Measurements from ENCODE around the gene PAPPA. TPM values are rescaled to one million over a fixed set of nuclear protein-coding genes. Genes with fewer than 3 reads are reported as not detected.

Gene PAPPA
- total RNA-seq, 8 experiments from 2014 or later: 1.5 to 26.5 (median 9.5) TPM

- H3K27ac ChIP-seq: peak overlapping the region; percentile 39 to 53
These were observed 165.9 kb downstream of the PAPPA start for GRCh38 chr9:116319480-116319879.

GRCh38 chr9:116320290-116320689, 166.7 kb downstream of the PAPPA start:
- no peak overlapping the region for H3K27ac ChIP-seq
- ATAC-seq (replicated peaks in 6 of 8): no peak
- in situ Hi-C loops (cut with MboI; ENCODE audit: low pct_unique_long_range_greater_than_20kb in 2 of 9, low sequenced_read_pairs in 9 of 9, unreplicated experiment in 9 of 9): no loop called here
- H3K4me3 ChIP-seq: no peak overlapping the region
- peaks cover 52 to 53% of the 10 kb centered on the region in 2 donors for H3K4me1 ChIP-seq (replicated peaks in 1 of 2)
- 17 to 100% (median 40%) methylated on average over 1 to 3 of the region's 3 CpGs; no CpG with 5 or more reads in 5 of the 10 experiments for WGBS, 10 experiments

More at GRCh38 chr9:116319480-116319879, 165.9 kb downstream of the PAPPA start:
- H3K4me1 ChIP-seq (replicated peaks in 1 of 2): peaks cover 49% of the 10 kb centered on the region in 2 donors
- no peak for ATAC-seq (replicated peaks in 6 of 8)
- H3K4me3 ChIP-seq: no peak overlapping the region
- in situ Hi-C loops (cut with MboI; ENCODE audit: low pct_unique_long_range_greater_than_20kb in 2 of 9, low sequenced_read_pairs in 9 of 9, unreplicated experiment in 9 of 9): no loop called here
- 43 to 100% (median 86%) methylated on average over 1 to 3 of the region's 3 CpGs; no CpG with 5 or more reads in 1 of the 10 experiments for WGBS, 10 experiments

GRCh38 chr9:116322521-116322920, 168.9 kb downstream of the PAPPA start:
- peaks cover 52 to 55% of the 10 kb centered on the region in 2 donors for H3K4me1 ChIP-seq (replicated peaks in 1 of 2)
- peak overlapping the region in 1 of 2 donors; percentile 12 for H3K27ac ChIP-seq
- H3K4me3 ChIP-seq: no peak overlapping the region
- in situ Hi-C loops (cut with MboI; ENCODE audit: low pct_unique_long_range_greater_than_20kb in 2 of 9, low sequenced_read_pairs in 9 of 9, unreplicated experiment in 9 of 9): no loop called here
- ATAC-seq (replicated peaks in 6 of 8): no peak
- WGBS, 10 experiments: 29 to 86% (median 75%) methylated on average over 1 to 2 of the region's 2 CpGs; no CpG with 5 or more reads in 7 of the 10 experiments

GRCh38 chr9:116323012-116323411, 169.4 kb downstream of the PAPPA start:
- ATAC-seq (replicated peaks in 6 of 8): peak in 5 of 8 experiments; percentile 58 to 66 (median 60)
- 0 to 50% (median 18%) methylated on average over 1 to 7 of the region's 11 CpGs; no CpG with 5 or more reads in 2 of the 10 experiments for WGBS, 10 experiments
- in situ Hi-C loops (cut with MboI; ENCODE audit: low pct_unique_long_range_greater_than_20kb in 2 of 9, low sequenced_read_pairs in 9 of 9, unreplicated experiment in 9 of 9): no loop called here

GRCh38 chr9:116323571-116323970, 170.0 kb downstream of the PAPPA start:
- Histone ChIP-seq H3K4me3 (no peak overlapping the region), H3K27ac (no peak overlapping the region), H3K4me1 (replicated peaks in 1 of 2) (peaks cover 49 to 53% of the 10 kb centered on the region in 2 donors)
- in situ Hi-C loops (cut with MboI; ENCODE audit: low pct_unique_long_range_greater_than_20kb in 2 of 9, low sequenced_read_pairs in 9 of 9, unreplicated experiment in 9 of 9): no loop called here
- ATAC-seq (replicated peaks in 6 of 8): no peak

More at GRCh38 chr9:116323012-116323411, 169.4 kb downstream of the PAPPA start:
- Histone ChIP-seq H3K27ac (peak overlapping the region in 1 of 2 donors; percentile 12), H3K4me1 (replicated peaks in 1 of 2) (peaks cover 52 to 55% of the 10 kb centered on the region in 2 donors), H3K4me3 (no peak overlapping the region)

- Histone ChIP-seq H3K27ac (no peak overlapping the region), H3K4me1 (replicated peaks in 1 of 2) (peaks cover 28 to 31% of the 10 kb centered on the region in 2 donors), H3K4me3 (no peak overlapping the region)
- ATAC-seq (replicated peaks in 6 of 8): peak in 3 of 8 experiments; percentile 32 to 84 (median 82)
- in situ Hi-C loops (cut with MboI; ENCODE audit: low pct_unique_long_range_greater_than_20kb in 2 of 9, low sequenced_read_pairs in 9 of 9, unreplicated experiment in 9 of 9): no loop called here
These were observed 172.3 kb downstream of the PAPPA start for GRCh38 chr9:116325924-116326323.

- in situ Hi-C loops (cut with MboI; ENCODE audit: low pct_unique_long_range_greater_than_20kb in 2 of 9, low sequenced_read_pairs in 9 of 9, unreplicated experiment in 9 of 9): no loop called here
- WGBS, 10 experiments: 0 to 100% (median 68%) methylated on average over 1 to 4 of the region's 4 CpGs; no CpG with 5 or more reads in 2 of the 10 experiments
- ATAC-seq (replicated peaks in 6 of 8): peak in 2 of 8 experiments; percentile 45 to 58
- H3K4me3 ChIP-seq: no peak overlapping the region
- H3K27ac ChIP-seq: no peak overlapping the region
- peaks cover 19 to 22% of the 10 kb centered on the region in 2 donors for H3K4me1 ChIP-seq (replicated peaks in 1 of 2)
These were observed 174.3 kb downstream of the PAPPA start for GRCh38 chr9:116327701-116328405.

GRCh38 chr9:116329470-116329869, 175.9 kb downstream of the PAPPA start:
- no peak for ATAC-seq (replicated peaks in 6 of 8)
- in situ Hi-C loops (cut with MboI; ENCODE audit: low pct_unique_long_range_greater_than_20kb in 2 of 9, low sequenced_read_pairs in 9 of 9, unreplicated experiment in 9 of 9): no loop called here
- Histone ChIP-seq H3K4me1 (replicated peaks in 1 of 2) (peaks cover 17 to 20% of the 10 kb centered on the region in 2 donors), H3K27ac (no peak overlapping the region), H3K4me3 (no peak overlapping the region)
- 76 to 100% (median 95%) methylated on average over 3 to 4 of the region's 4 CpGs for WGBS, 10 experiments

- 19 to 100% (median 83%) methylated on average over 1 to 3 of the region's 3 CpGs; no CpG with 5 or more reads in 1 of the 10 experiments for WGBS, 10 experiments
- H3K4me3 ChIP-seq: no peak overlapping the region
- no peak for ATAC-seq (replicated peaks in 6 of 8)
- in situ Hi-C loops (cut with MboI; ENCODE audit: low pct_unique_long_range_greater_than_20kb in 2 of 9, low sequenced_read_pairs in 9 of 9, unreplicated experiment in 9 of 9): no loop called here
- H3K27ac ChIP-seq: no peak overlapping the region
- peaks cover 26 to 31% of the 10 kb centered on the region in 2 donors for H3K4me1 ChIP-seq (replicated peaks in 1 of 2)
These were observed 177.7 kb downstream of the PAPPA start for GRCh38 chr9:116331241-116331640.

- no peak overlapping the region for H3K4me3 ChIP-seq
- no peak for ATAC-seq (replicated peaks in 6 of 8)
- peaks cover 35 to 40% of the 10 kb centered on the region in 2 donors for H3K4me1 ChIP-seq (replicated peaks in 1 of 2)
- 87 to 100% (median 92%) methylated on average over 1 to 4 of the region's 6 CpGs; no CpG with 5 or more reads in 4 of the 10 experiments for WGBS, 10 experiments
- no peak overlapping the region for H3K27ac ChIP-seq
- in situ Hi-C loops (cut with MboI; ENCODE audit: low pct_unique_long_range_greater_than_20kb in 2 of 9, low sequenced_read_pairs in 9 of 9, unreplicated experiment in 9 of 9): no loop called here
These were observed 178.5 kb downstream of the PAPPA start for GRCh38 chr9:116332090-116332489.

- ATAC-seq (replicated peaks in 6 of 8): no peak
- H3K4me3 ChIP-seq: no peak overlapping the region
- 60 to 100% (median 77%) methylated on average over 1 to 3 of the region's 3 CpGs; no CpG with 5 or more reads in 5 of the 10 experiments for WGBS, 10 experiments
- H3K4me1 ChIP-seq (replicated peaks in 1 of 2): peaks cover 41 to 51% of the 10 kb centered on the region in 2 donors
- in situ Hi-C loops (cut with MboI; ENCODE audit: low pct_unique_long_range_greater_than_20kb in 2 of 9, low sequenced_read_pairs in 9 of 9, unreplicated experiment in 9 of 9): no loop called here
- H3K27ac ChIP-seq: no peak overlapping the region
These were observed 179.7 kb downstream of the PAPPA start for GRCh38 chr9:116333254-116333653.

- WGBS, 10 experiments: 17 to 60% methylated on average over 2 to 3 of the region's 19 CpGs; no CpG with 5 or more reads in 8 of the 10 experiments
- ATAC-seq (replicated peaks in 6 of 8): peak in 5 of 8 experiments; percentile 31 to 44 (median 41)
- in situ Hi-C loops (cut with MboI; ENCODE audit: low pct_unique_long_range_greater_than_20kb in 2 of 9, low sequenced_read_pairs in 9 of 9, unreplicated experiment in 9 of 9): no loop called here
- peak overlapping the region in 2 of 5 donors; percentile 6 to 13 for H3K4me3 ChIP-seq
- peak overlapping the region; percentile 51 to 80 for H3K27ac ChIP-seq
- peaks cover 45 to 55% of the 10 kb centered on the region in 2 donors for H3K4me1 ChIP-seq (replicated peaks in 1 of 2)
These were observed 181.1 kb downstream of the PAPPA start for GRCh38 chr9:116334546-116335150.

GRCh38 chr9:116335392-116335791, 181.8 kb downstream of the PAPPA start:
- H3K4me3 ChIP-seq: no peak overlapping the region
- 49 to 100% (median 71%) methylated on average over 1 to 3 of the region's 4 CpGs; no CpG with 5 or more reads in 3 of the 10 experiments for WGBS, 10 experiments
- no peak for ATAC-seq (replicated peaks in 6 of 8)
- in situ Hi-C loops (cut with MboI; ENCODE audit: low pct_unique_long_range_greater_than_20kb in 2 of 9, low sequenced_read_pairs in 9 of 9, unreplicated experiment in 9 of 9): no loop called here
- H3K27ac ChIP-seq: peak overlapping the region; percentile 51 to 80
- H3K4me1 ChIP-seq (replicated peaks in 1 of 2): peaks cover 45 to 61% of the 10 kb centered on the region in 2 donors
